ENCODE measurements around the gene PRKN.

The PRKN gene

DNA sequence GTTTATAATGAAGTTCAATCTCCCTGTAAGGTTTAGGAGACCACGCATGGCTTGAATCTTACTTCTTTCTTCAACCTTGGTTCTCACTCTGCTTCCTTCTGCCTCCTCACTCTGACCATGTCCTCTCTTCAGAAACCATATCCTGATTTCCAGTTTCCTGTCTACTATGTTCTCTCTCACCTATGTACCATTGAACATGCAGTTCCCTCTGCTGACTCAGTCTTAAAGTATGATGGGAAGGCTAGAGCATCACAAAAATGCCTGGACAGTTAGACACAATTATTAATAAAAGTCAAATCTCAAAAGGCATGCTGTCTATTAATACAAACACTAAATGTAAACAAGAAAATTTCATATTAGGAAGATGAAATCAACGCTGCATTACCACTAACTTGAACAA lies 151.6 kb downstream of the PRKN start (continued):
- TF ChIP-seq, protein P1, sequence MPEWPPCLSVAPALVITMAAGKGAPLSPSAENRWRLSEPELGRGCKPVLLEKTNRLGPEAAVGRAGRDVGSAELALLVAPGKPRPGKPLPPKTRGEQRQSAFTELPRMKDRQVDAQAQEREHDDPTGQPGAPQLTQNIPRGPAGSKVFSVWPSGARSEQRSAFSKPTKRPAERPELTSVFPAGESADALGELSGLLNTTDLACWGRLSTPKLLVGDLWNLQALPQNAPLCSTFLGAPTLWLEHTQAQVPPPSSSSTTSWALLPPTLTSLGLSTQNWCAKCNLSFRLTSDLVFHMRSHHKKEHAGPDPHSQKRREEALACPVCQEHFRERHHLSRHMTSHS (tag by site-specific recombination; IDR thresholded peaks at IDR 0.05), result no peak
- TF ChIP-seq, protein P2, sequence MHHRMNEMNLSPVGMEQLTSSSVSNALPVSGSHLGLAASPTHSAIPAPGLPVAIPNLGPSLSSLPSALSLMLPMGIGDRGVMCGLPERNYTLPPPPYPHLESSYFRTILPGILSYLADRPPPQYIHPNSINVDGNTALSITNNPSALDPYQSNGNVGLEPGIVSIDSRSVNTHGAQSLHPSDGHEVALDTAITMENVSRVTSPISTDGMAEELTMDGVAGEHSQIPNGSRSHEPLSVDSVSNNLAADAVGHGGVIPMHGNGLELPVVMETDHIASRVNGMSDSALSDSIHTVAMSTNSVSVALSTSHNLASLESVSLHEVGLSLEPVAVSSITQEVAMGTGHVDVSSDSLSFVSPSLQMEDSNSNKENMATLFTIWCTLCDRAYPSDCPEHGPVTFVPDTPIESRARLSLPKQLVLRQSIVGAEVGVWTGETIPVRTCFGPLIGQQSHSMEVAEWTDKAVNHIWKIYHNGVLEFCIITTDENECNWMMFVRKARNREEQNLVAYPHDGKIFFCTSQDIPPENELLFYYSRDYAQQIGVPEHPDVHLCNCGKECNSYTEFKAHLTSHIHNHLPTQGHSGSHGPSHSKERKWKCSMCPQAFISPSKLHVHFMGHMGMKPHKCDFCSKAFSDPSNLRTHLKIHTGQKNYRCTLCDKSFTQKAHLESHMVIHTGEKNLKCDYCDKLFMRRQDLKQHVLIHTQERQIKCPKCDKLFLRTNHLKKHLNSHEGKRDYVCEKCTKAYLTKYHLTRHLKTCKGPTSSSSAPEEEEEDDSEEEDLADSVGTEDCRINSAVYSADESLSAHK (tag by site-specific recombination; IDR thresholded peaks at IDR 0.05), result no peak
- TF ChIP-seq, protein P3, sequence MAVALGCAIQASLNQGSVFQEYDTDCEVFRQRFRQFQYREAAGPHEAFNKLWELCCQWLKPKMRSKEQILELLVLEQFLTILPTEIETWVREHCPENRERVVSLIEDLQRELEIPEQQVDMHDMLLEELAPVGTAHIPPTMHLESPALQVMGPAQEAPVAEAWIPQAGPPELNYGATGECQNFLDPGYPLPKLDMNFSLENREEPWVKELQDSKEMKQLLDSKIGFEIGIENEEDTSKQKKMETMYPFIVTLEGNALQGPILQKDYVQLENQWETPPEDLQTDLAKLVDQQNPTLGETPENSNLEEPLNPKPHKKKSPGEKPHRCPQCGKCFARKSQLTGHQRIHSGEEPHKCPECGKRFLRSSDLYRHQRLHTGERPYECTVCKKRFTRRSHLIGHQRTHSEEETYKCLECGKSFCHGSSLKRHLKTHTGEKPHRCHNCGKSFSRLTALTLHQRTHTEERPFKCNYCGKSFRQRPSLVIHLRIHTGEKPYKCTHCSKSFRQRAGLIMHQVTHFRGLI (tag by site-specific recombination; IDR thresholded peaks at IDR 0.05), result no peak
- TF ChIP-seq ZNF514 (tag by site-specific recombination; IDR thresholded peaks at IDR 0.05) (no peak), ZNF248 (tag by site-specific recombination; IDR thresholded peaks at IDR 0.05) (no peak), ZNF785 (tag by site-specific recombination; IDR thresholded peaks at IDR 0.05) (no peak), GLI4 (tag by site-specific recombination; IDR thresholded peaks at IDR 0.05) (no peak)
- TF ChIP-seq, protein P4, sequence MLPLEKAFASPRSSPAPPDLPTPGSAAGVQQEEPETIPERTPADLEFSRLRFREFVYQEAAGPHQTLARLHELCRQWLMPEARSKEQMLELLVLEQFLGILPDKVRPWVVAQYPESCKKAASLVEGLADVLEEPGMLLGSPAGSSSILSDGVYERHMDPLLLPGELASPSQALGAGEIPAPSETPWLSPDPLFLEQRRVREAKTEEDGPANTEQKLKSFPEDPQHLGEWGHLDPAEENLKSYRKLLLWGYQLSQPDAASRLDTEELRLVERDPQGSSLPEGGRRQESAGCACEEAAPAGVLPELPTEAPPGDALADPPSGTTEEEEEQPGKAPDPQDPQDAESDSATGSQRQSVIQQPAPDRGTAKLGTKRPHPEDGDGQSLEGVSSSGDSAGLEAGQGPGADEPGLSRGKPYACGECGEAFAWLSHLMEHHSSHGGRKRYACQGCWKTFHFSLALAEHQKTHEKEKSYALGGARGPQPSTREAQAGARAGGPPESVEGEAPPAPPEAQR (tag by site-specific recombination; IDR thresholded peaks at IDR 0.05), result no peak

DNA sequence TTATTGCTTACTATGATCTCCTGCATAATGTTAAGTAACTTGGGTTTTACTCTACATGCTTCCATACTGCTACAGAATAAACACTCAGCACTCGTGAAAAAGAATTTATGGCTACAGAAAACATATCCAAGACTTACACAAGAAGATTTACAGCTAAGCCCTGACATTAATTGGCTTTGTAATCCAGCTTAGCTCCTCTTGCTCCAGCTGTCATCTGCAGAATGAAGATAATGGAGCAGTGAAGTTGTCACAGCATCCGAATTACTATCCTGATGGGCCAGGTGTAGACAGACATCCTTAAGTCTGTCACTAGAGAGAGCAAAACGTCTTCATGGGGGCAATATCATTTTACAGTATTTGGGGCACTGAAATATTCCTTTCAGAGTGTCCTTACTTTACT lies 155.3 kb downstream of the PRKN start:
- CTCF ChIA-PET, result no interaction called here

DNA sequence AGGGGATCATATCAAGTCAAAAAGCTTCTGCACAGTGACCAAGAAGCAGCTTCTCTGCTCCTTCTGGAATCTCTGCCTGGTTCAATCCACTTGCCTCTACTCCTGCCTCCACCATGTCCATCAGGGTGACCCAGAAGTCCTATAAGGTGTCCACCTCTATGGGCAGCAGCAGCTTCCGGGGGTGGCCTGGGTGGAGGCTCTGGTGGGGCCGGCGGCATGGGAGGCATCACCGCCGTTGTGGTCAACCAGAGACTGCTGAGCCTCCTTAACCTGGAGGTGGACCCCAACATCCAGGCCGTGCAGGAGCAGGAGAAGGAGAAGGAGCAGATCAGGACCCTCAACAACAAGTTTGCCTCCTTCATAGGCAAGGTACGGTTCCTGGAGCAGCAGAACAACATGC lies 159.3 kb downstream of the PRKN start:
- Histone ChIP-seq H3K9me3 (ENCODE audit: control insufficient read depth, insufficient read depth, low read depth, low read length) (no peaks in the 10 kb centered on the region), H3K4me3 (ENCODE audit: low read depth, low read length) (no peak overlapping the region), H3K4me1 (ENCODE audit: control insufficient read depth, insufficient read depth, low read length) (no peaks in the 10 kb centered on the region), H3K36me3 (ENCODE audit: control insufficient read depth in 2 of 2, insufficient read depth in 1 of 2, low read length in 2 of 2) (no peaks in the 10 kb centered on the region), H3K27ac (ENCODE audit: extremely low read depth, low read depth, low read length) (no peak overlapping the region)
- CTCF ChIA-PET, result interaction anchor here (1.1 kb wide), 1 partner anchor 11 kb away, joined by 3 read pairs; no protein-coding TSS in a partner anchor
- POLR2A ChIA-PET, result no interaction called here
- TF ChIP-seq, protein P5, sequence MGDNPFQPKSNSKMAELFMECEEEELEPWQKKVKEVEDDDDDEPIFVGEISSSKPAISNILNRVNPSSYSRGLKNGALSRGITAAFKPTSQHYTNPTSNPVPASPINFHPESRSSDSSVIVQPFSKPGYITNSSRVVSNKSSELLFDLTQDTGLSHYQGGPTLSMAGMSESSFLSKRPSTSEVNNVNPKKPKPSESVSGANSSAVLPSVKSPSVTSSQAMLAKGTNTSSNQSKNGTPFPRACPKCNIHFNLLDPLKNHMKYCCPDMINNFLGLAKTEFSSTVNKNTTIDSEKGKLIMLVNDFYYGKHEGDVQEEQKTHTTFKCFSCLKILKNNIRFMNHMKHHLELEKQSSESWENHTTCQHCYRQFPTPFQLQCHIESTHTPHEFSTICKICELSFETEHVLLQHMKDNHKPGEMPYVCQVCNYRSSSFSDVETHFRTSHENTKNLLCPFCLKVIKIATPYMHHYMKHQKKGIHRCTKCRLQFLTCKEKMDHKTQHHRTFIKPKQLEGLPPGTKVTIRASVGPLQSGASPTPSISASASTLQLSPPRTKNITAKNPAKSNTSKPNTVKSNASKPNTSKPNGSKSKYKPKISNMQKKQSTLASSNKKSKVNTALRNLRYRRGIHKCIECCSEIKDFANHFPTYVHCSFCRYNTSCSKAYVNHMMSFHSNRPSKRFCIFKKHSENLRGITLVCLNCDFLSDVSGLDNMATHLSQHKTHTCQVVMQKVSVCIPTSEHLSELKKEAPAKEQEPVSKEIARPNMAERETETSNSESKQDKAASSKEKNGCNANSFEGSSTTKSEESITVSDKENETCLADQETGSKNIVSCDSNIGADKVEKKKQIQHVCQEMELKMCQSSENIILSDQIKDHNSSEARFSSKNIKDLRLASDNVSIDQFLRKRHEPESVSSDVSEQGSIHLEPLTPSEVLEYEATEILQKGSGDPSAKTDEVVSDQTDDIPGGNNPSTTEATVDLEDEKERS (tag by site-specific recombination; IDR thresholded peaks at IDR 0.05), result no peak
- TF ChIP-seq ZSCAN30 (tag by site-specific recombination; IDR thresholded peaks at IDR 0.05) (no peak), ZBTB48 (tag by site-specific recombination; IDR thresholded peaks at IDR 0.05) (no peak), KLF16 (tag by site-specific recombination; IDR thresholded peaks at IDR 0.05) (no peak)

More for the DNA sequence above, 155.3 kb downstream of the PRKN start:
- POLR2A ChIA-PET, result interaction anchor here (0.7 kb wide), 1 partner anchor 360 kb away, joined by 3 read pairs; no protein-coding TSS in a partner anchor
- Histone ChIP-seq H3K4me3 (ENCODE audit: low read depth, low read length) (no peak overlapping the region), H3K4me1 (ENCODE audit: control insufficient read depth, insufficient read depth, low read length) (no peaks in the 10 kb centered on the region), H3K9me3 (ENCODE audit: control insufficient read depth, insufficient read depth, low read depth, low read length) (no peaks in the 10 kb centered on the region), H3K27ac (ENCODE audit: extremely low read depth, low read depth, low read length) (no peak overlapping the region), H3K36me3 (ENCODE audit: control insufficient read depth in 2 of 2, insufficient read depth in 1 of 2, low read length in 2 of 2) (no peaks in the 10 kb centered on the region)
- TF ChIP-seq SP3 (tag by site-specific recombination; IDR thresholded peaks at IDR 0.05) (no peak), ZNF785 (tag by site-specific recombination; IDR thresholded peaks at IDR 0.05) (no peak), ZNF211 (tag by site-specific recombination; IDR thresholded peaks at IDR 0.05; ENCODE audit: low read depth) (no peak), SCRT1 (tag by site-specific recombination; IDR thresholded peaks at IDR 0.05; ENCODE audit: borderline replicate concordance) (no peak), ZNF223 (tag by site-specific recombination; IDR thresholded peaks at IDR 0.05) (no peak)
- TF ChIP-seq, protein P3 (tag by site-specific recombination; IDR thresholded peaks at IDR 0.05), result no peak
- TF ChIP-seq, protein P6, sequence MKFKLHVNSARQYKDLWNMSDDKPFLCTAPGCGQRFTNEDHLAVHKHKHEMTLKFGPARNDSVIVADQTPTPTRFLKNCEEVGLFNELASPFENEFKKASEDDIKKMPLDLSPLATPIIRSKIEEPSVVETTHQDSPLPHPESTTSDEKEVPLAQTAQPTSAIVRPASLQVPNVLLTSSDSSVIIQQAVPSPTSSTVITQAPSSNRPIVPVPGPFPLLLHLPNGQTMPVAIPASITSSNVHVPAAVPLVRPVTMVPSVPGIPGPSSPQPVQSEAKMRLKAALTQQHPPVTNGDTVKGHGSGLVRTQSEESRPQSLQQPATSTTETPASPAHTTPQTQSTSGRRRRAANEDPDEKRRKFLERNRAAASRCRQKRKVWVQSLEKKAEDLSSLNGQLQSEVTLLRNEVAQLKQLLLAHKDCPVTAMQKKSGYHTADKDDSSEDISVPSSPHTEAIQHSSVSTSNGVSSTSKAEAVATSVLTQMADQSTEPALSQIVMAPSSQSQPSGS (tag by site-specific recombination; IDR thresholded peaks at IDR 0.05; ENCODE audit: low read depth), result no peak
